Measurements from ENCODE around the gene SPINK6. TPM values are rescaled to one million over a fixed set of nuclear protein-coding genes. Genes with fewer than 3 reads are reported as not detected.

The SPINK6 gene
- total RNA-seq, 1 experiment from 2014 or later = not detected

DNA sequence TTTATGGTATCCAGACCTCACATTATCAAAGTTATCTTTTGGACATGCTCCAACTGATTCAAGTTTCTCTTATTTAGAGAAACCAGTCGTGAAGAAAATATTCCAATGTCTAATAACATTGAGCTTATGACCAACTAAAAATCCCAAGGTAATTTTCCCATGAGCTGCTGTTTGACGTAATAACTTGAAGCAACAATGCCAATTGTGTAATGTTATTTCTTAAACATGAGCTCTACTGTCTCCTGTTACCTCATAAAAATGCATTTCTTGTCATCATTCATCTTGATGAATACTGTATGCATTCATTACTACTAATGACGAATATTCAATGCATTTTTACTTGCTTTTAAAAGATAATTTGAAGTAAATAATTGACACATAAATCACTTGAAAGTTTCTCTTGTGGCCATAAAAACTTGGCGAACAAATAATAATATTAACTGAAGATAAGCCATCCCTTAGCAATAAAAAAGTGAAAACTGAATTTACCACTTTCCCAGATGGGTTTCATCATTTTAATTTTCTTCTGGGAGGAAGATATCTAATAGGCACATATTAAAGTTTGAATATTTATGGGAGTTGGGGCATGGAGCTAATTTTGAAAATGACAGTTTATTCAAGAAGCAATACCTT is 35.1 kb downstream of the SPINK6 start:
- Histone ChIP-seq H3K79me2 (ENCODE audit: insufficient read depth, low read length) (no peaks in the 10 kb centered on the region), H3K27me3 (ENCODE audit: insufficient read depth, low read length) (no peaks in the 10 kb centered on the region), H3K4me3 (replicated peaks in 1 of 2; ENCODE audit: low read depth in 1 of 2, low read length in 2 of 2) (no peak overlapping the region), H4K20me1 (ENCODE audit: insufficient read depth) (no peaks in the 10 kb centered on the region), H3K4me2 (ENCODE audit: low read length) (no peak overlapping the region), H3K9me3 (ENCODE audit: control insufficient read depth in 1 of 2, insufficient read depth in 1 of 2, low read depth in 1 of 2, low read length in 2 of 2) (no peaks in the 10 kb centered on the region), H3K36me3 (ENCODE audit: control insufficient read depth in 1 of 2, insufficient read depth in 2 of 2, low read length in 2 of 2) (no peaks in the 10 kb centered on the region), H3K9ac (ENCODE audit: low read length) (no peak overlapping the region), H3K4me1 (ENCODE audit: control insufficient read depth in 1 of 2, insufficient read depth in 2 of 2, low read length in 2 of 2) (no peaks in the 10 kb centered on the region), H2AFZ (ENCODE audit: low read depth, low read length, poor library complexity, severe bottlenecking) (no peak overlapping the region), H3K27ac (ENCODE audit: low read depth, low read length) (no peak overlapping the region), H3K9me2 (ENCODE audit: insufficient read depth) (no peaks in the 10 kb centered on the region)
- ChIA-PET POLR2A (no interaction called here), RAD21 (ENCODE audit: low non-redundant PET in 1 of 2, low total read pairs in 2 of 2, uncharacterized antibody in 2 of 2, unreplicated experiment in 2 of 2) (no interaction called here), CTCF (no interaction called here)
- ATAC-seq = no peak
- no TSS peak for BruUV-seq (replicated peaks)
- TF ChIP-seq, protein P1, sequence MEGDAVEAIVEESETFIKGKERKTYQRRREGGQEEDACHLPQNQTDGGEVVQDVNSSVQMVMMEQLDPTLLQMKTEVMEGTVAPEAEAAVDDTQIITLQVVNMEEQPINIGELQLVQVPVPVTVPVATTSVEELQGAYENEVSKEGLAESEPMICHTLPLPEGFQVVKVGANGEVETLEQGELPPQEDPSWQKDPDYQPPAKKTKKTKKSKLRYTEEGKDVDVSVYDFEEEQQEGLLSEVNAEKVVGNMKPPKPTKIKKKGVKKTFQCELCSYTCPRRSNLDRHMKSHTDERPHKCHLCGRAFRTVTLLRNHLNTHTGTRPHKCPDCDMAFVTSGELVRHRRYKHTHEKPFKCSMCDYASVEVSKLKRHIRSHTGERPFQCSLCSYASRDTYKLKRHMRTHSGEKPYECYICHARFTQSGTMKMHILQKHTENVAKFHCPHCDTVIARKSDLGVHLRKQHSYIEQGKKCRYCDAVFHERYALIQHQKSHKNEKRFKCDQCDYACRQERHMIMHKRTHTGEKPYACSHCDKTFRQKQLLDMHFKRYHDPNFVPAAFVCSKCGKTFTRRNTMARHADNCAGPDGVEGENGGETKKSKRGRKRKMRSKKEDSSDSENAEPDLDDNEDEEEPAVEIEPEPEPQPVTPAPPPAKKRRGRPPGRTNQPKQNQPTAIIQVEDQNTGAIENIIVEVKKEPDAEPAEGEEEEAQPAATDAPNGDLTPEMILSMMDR (IDR thresholded peaks at IDR 0.05 in 2 of 3, conservative IDR thresholded peaks at IDR 0.05 in 1 of 3; ENCODE audit: borderline replicate concordance in 1 of 3, insufficient read depth in 1 of 3, low read depth in 2 of 3, low read length in 2 of 3) = no peak
- TF ChIP-seq, protein P2, sequence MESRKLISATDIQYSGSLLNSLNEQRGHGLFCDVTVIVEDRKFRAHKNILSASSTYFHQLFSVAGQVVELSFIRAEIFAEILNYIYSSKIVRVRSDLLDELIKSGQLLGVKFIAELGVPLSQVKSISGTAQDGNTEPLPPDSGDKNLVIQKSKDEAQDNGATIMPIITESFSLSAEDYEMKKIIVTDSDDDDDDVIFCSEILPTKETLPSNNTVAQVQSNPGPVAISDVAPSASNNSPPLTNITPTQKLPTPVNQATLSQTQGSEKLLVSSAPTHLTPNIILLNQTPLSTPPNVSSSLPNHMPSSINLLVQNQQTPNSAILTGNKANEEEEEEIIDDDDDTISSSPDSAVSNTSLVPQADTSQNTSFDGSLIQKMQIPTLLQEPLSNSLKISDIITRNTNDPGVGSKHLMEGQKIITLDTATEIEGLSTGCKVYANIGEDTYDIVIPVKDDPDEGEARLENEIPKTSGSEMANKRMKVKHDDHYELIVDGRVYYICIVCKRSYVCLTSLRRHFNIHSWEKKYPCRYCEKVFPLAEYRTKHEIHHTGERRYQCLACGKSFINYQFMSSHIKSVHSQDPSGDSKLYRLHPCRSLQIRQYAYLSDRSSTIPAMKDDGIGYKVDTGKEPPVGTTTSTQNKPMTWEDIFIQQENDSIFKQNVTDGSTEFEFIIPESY (IDR thresholded peaks at IDR 0.05; ENCODE audit: extremely low read depth, insufficient replicate concordance, low read length) = no peak
- TF ChIP-seq EGR1 (IDR thresholded peaks at IDR 0.05; ENCODE audit: low read depth) = no peak
- no peak for TF ChIP-seq ZNF274 (IDR thresholded peaks at IDR 0.05; ENCODE audit: low read depth, low read length)
- TF ChIP-seq SIN3A (IDR thresholded peaks at IDR 0.05; ENCODE audit: low read depth) = no peak
- no peak for TF ChIP-seq POLR2AphosphoS5 (IDR thresholded peaks at IDR 0.05; ENCODE audit: low read depth, low read length)
- TF ChIP-seq, protein P3, sequence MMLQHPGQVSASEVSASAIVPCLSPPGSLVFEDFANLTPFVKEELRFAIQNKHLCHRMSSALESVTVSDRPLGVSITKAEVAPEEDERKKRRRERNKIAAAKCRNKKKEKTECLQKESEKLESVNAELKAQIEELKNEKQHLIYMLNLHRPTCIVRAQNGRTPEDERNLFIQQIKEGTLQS (IDR thresholded peaks at IDR 0.05) = no peak
- TF ChIP-seq, protein P4, sequence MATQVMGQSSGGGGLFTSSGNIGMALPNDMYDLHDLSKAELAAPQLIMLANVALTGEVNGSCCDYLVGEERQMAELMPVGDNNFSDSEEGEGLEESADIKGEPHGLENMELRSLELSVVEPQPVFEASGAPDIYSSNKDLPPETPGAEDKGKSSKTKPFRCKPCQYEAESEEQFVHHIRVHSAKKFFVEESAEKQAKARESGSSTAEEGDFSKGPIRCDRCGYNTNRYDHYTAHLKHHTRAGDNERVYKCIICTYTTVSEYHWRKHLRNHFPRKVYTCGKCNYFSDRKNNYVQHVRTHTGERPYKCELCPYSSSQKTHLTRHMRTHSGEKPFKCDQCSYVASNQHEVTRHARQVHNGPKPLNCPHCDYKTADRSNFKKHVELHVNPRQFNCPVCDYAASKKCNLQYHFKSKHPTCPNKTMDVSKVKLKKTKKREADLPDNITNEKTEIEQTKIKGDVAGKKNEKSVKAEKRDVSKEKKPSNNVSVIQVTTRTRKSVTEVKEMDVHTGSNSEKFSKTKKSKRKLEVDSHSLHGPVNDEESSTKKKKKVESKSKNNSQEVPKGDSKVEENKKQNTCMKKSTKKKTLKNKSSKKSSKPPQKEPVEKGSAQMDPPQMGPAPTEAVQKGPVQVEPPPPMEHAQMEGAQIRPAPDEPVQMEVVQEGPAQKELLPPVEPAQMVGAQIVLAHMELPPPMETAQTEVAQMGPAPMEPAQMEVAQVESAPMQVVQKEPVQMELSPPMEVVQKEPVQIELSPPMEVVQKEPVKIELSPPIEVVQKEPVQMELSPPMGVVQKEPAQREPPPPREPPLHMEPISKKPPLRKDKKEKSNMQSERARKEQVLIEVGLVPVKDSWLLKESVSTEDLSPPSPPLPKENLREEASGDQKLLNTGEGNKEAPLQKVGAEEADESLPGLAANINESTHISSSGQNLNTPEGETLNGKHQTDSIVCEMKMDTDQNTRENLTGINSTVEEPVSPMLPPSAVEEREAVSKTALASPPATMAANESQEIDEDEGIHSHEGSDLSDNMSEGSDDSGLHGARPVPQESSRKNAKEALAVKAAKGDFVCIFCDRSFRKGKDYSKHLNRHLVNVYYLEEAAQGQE (IDR thresholded peaks at IDR 0.05; ENCODE audit: low read depth) = no peak
- no peak for TF ChIP-seq JUND (IDR thresholded peaks at IDR 0.05)
- TF ChIP-seq YY1 (IDR thresholded peaks at IDR 0.05; ENCODE audit: extremely low read depth, insufficient replicate concordance, low read depth, low read length) = no peak
- intact Hi-C loops (cut with micrococcal nuclease) = no loop called here
- no peak for DNase-seq (ENCODE audit: low read depth, low spot score)
